NB4 (cell line): ENCODE measurements around the gene CAMTA2.

ENCODE experiments used
- POLR2A ChIP-seq: IDR thresholded peaks from 2 replicates; pipeline ENCODE4 v1.6.1; 2011; ENCODE audit warnings: mild to moderate bottlenecking; ENCODE audit not compliant: insufficient read length; ENCODE audit errors: extremely low read depth
- TF ChIP-seq, protein P1 (sequence below): IDR thresholded peaks from one replicate; pipeline ENCODE4 v1.5.1; 2012; ENCODE audit warnings: low read depth, low read length
- TF ChIP-seq, protein P2 (sequence below): IDR thresholded peaks from 2 replicates; pipeline ENCODE4 v1.6.1; 2011; ENCODE audit warnings: low read depth, low read length

DNA sequence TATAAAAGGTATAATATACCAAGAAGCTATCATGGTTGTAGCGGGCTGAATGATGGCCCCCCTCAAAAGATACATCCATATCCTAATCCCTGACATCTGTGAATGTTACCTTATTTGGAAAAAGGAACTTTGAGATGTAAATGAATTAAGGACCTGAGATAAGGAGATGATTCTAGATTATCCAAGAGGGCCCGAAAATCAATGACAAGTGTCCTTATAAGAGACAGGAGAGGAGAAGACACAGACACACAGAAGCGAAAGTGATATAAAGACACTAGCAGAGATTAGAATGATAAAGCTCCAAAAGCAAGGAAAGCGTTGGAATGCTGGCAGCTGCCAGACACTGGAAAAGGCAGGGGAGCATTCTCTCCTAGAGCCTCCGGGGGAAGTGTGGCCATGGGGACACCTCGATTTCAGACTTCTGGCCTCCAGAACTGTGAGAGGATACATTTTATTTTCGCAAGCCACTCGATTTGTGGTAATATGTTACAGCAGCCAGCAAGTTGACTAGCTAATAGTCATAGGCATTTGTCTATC, 67.9 kb downstream of the CAMTA2 start:
- no peak for TF ChIP-seq POLR2A
- TF ChIP-seq, protein P1, sequence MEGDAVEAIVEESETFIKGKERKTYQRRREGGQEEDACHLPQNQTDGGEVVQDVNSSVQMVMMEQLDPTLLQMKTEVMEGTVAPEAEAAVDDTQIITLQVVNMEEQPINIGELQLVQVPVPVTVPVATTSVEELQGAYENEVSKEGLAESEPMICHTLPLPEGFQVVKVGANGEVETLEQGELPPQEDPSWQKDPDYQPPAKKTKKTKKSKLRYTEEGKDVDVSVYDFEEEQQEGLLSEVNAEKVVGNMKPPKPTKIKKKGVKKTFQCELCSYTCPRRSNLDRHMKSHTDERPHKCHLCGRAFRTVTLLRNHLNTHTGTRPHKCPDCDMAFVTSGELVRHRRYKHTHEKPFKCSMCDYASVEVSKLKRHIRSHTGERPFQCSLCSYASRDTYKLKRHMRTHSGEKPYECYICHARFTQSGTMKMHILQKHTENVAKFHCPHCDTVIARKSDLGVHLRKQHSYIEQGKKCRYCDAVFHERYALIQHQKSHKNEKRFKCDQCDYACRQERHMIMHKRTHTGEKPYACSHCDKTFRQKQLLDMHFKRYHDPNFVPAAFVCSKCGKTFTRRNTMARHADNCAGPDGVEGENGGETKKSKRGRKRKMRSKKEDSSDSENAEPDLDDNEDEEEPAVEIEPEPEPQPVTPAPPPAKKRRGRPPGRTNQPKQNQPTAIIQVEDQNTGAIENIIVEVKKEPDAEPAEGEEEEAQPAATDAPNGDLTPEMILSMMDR: no peak
- TF ChIP-seq, protein P2, sequence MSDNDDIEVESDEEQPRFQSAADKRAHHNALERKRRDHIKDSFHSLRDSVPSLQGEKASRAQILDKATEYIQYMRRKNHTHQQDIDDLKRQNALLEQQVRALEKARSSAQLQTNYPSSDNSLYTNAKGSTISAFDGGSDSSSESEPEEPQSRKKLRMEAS: no peak
